GM13977 (cell line): Measurements from ENCODE around the gene TUBB.

Experiments used
- DNase-seq: peaks from one replicate; pipeline ENCODE4 v3.0.0; 2012; ENCODE audit warnings: low spot score
- in situ Hi-C: fragments of 300-500 bp; cut with MboI; formaldehyde crosslinking; loops from one replicate; pipeline ENCODE4 v1.12.0; 2022; ENCODE audit warnings: low sequenced_read_pairs, low pct_unique_long_range_greater_than_20kb, mixed read lengths, inconsistent platforms; ENCODE audit not compliant: unreplicated experiment
- TF ChIP-seq, protein P1 (sequence below): IDR thresholded peaks from 2 replicates; pipeline ENCODE4 v1.5.1; 2012; ENCODE audit warnings: mild to moderate bottlenecking, control low read depth; ENCODE audit not compliant: insufficient read depth; ENCODE audit errors: extremely low read depth, missing control alignments

Gene TUBB

DNA sequence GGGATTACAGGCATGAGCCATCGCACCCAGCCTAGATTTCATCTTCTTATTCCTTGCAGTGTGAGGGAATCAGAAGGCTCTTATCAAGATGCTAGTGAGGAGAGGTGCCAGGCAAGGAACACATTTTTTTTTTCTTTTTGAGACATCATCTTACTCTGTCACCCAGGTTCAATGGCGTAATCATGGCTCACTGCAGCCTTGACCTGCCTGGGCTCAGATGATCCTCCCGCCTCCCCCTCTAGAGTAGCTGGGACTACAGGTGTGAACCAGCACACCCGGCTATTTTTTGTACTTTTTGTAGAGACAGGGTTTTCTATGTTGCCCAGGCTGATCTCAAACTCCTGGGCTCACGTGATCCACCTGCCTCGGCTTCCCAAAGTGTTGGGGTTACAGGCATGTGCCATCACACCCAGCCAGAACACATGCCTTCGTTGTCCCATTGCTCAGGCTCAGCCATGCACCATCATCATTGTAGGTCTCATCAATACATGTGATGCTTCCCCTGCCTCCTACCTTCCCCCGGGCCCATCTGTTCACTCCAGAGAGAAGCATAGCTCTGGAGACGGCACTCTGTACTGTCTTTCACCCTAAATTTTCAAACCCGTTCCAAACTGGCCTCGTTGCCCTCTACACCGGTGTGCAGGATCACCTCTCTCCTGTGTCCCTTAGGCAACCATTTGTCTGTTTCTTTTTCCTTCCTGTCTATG lies 12.2 kb downstream of the TUBB start:
- DNase-seq, result no peak
- TF ChIP-seq, protein P1, sequence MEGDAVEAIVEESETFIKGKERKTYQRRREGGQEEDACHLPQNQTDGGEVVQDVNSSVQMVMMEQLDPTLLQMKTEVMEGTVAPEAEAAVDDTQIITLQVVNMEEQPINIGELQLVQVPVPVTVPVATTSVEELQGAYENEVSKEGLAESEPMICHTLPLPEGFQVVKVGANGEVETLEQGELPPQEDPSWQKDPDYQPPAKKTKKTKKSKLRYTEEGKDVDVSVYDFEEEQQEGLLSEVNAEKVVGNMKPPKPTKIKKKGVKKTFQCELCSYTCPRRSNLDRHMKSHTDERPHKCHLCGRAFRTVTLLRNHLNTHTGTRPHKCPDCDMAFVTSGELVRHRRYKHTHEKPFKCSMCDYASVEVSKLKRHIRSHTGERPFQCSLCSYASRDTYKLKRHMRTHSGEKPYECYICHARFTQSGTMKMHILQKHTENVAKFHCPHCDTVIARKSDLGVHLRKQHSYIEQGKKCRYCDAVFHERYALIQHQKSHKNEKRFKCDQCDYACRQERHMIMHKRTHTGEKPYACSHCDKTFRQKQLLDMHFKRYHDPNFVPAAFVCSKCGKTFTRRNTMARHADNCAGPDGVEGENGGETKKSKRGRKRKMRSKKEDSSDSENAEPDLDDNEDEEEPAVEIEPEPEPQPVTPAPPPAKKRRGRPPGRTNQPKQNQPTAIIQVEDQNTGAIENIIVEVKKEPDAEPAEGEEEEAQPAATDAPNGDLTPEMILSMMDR, result no peak
- in situ Hi-C loops, result loop anchor here (10.0 kb wide), 1 partner anchor 248 kb away; the partner anchor contains the start of gene HLA-E

DNA sequence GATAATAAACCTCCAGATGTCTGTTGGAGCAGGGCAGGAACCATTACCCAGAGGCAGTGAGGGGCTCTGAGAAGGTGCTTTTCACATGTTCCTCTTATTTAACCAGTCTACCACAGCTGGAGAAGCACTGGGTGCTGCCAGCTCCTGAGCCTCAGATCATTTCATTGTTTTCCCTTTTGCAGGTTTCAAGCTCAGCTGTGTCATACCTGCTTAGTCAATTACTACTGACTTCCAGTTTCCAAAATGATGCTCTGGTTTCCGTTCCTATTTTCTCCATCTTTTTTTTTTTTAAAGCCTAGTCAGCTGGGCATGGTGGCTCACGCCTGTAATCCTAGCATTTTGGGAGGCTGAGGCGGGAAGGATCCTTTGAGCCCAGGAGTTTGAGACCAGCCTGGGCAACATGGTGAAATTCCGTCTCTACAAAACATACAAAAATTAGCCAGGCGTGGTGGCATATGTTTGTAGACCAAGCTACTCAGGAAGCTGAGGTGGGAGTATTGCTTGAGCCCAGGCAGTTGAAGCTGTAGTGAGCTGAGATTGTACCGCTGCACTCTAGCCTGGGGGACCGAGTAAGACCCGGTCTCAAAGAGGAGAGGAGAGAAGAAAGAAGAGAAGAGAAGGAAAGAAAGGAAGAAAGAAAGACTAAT lies 15.6 kb downstream of the TUBB start:
- in situ Hi-C loops, result loop anchor here (10.0 kb wide), 1 partner anchor 251 kb away; the partner anchor contains the start of gene HLA-E
- DNase-seq, result peak; percentile 48
- TF ChIP-seq, protein P1, result no peak

DNA sequence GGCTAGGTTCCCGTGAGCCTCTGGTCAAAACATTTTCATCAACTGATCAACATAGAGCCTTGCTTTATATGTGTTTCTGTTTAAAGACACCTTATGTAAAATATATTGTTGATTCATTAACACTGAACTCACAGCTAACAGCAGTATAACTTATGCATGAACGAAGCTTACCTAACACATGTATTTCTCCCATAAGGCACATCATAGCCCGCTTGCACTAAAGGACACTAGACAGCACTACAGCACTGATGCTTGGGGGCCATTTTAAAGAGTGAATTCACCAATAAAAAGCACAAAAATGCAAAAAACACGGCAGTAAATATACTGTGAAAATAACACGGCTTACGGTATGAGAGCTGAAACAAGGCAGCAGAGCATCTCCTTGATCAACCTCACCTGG lies 18.4 kb downstream of the TUBB start:
- in situ Hi-C loops, result loop anchor here (10.0 kb wide), 1 partner anchor 254 kb away; the partner anchor contains the start of gene HLA-E
- TF ChIP-seq, protein P1, result no peak
- DNase-seq, result no peak

DNA sequence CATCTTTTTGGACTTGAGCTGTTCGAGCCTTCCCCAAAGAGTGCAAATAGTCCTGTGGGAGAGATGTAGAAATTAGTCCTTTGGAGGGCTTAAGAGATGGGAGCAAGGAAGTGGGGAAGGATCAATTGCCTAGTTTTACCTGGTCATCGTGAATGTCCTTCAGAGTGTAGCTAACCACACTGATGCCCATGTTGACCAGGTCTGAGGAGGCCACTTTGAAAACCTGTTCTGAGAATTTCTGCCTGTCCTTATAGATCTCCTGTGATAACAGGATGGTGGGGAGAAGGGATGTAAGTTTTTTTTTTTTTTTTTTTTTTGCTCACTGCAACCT lies 20.4 kb downstream of the TUBB start:
- DNase-seq, result no peak
- in situ Hi-C loops, result loop anchor here (10.0 kb wide), 1 partner anchor 74 kb away; no protein-coding TSS in a partner anchor
- TF ChIP-seq, protein P1, result no peak

DNA sequence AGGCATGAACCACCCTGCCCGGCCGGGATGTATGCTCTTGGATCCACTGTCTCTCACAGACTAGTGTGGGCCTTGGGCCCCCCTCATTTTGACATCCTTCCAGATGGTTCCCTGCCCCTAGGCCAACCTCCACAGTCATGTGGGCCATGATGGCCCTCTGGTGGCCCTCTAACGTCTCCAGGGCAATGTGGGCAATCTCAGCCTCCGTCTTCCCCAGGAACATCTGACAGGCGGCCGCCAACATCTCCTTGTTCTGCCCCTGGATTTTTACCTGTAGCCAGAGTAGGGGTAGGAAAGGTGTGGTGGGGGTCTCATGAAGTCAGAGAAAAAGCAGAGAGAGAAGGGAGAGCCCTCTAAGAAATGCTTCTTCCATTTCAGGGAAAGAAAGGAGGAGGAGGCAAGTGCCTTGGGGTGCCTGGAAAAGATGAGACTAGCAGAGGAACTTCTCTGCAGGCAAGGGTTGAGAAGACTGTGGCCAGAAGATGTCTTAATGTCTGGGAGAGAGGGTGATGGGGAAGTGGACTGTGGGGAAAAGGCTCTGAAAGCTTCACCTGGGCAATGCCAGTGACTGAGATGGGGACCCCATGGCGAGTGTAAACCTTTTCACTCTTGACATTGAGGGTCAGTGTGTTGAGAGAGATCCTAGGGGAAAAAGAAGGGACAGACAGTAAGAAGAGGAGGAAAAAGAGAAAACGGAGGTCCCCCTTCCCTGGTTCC lies 21.1 kb downstream of the TUBB start:
- no peak for DNase-seq
- in situ Hi-C loops, result loop anchor here (10.0 kb wide), 1 partner anchor 74 kb away; no protein-coding TSS in a partner anchor

DNA sequence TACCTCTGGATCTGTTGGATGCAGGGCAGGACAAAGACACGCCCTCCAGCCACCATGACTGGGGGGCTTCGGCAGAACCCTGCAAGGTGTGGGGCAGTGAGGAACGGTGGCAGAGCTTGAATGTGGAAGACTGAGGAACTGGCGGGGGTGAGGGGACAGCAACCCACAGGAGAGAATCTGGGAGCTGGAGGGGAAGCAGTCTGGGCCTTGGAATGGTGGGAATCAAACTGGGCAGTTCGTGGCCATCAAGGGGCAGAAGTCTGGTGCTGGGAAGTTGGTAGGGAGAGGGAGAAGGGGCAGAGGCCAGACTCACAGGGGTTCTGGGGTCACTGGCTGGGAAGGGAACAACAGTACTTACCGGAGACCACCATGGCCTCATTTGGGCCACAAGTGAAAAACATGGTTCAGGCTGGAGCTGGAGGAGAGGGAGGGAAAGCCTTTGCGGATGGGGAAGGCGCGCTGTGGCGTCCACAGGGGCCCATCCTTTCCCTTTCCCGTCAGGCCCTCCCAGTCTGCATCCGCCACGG lies 21.7 kb downstream of the TUBB start:
- DNase-seq, result no peak
- in situ Hi-C loops, result loop anchor here (10.0 kb wide), 1 partner anchor 73 kb away; no protein-coding TSS in a partner anchor
- TF ChIP-seq, protein P1, result no peak

More for the DNA sequence above, 21.1 kb downstream of the TUBB start:
- TF ChIP-seq, protein P1, result peak; percentile 13
